Measurements from ENCODE around the gene PRKCB. TPM values are rescaled to one million over a fixed set of nuclear protein-coding genes. Genes with fewer than 3 reads are reported as not detected.

PRKCB gene
- total and polyA plus RNA-seq, 2 donors from 2014 or later, result 0.62 to 17.8 TPM

GRCh38 chr16:24188021-24188542 lies 352.3 kb downstream of the PRKCB start:
- intact Hi-C loops (cut with DNase I), result no loop called here
- Histone ChIP-seq H3K36me3 (ENCODE audit: control insufficient read depth in 2 of 3, insufficient read depth in 3 of 3, low read length in 3 of 3) (no peaks in the 10 kb centered on the region), H3K27me3 (ENCODE audit: control insufficient read depth, insufficient read depth, low read length) (no peaks in the 10 kb centered on the region), H3K4me1 (ENCODE audit: control insufficient read depth in 2 of 3, insufficient read depth in 2 of 3, low read depth in 1 of 3, low read length in 3 of 3) (no peaks in the 10 kb centered on the region), H3K9me3 (ENCODE audit: control insufficient read depth in 2 of 3, insufficient read depth in 1 of 3, low read length in 3 of 3) (no peaks in the 10 kb centered on the region), H3K9ac (ENCODE audit: low read length in 3 of 3) (no peak overlapping the region), H3K4me3 (ENCODE audit: low read length in 3 of 3) (no peak overlapping the region), H3K27ac (ENCODE audit: low read depth in 2 of 2, low read length in 2 of 2) (no peak overlapping the region)
- TF ChIP-seq CTCF (IDR thresholded peaks at IDR 0.05; ENCODE audit: borderline replicate concordance, extremely low read depth, insufficient read depth), result no peak
- FAIRE-seq, result no peak
- DNase-seq, result no peak

DNA sequence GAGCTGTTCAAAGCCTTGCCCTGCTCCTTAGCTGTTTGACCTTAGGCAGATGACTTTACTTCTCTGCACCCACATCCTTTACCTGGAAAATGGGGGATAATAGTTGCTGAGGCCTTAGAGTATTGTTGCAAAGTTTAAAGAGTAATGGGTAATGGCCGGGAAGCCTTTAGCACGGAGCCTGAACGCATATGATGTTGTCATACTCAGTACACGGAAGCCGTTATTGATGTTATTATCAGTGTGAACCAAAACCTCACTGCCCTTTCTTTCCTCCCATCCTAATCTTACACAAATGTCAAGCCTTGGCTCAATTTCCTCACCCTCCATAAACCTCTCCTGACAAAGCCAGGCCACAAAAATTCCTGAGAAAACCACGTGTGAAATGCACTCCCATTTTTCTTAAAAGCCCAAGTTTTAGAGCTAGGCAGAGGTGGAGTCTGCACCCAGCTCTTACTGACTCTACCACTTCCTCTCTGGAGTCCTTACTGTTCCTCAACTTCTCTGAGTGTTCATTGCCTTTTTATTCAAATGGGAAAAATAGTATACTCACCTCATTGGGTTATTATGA lies 353.1 kb downstream of the PRKCB start:
- intact Hi-C loops (cut with DNase I), result no loop called here
- no peak overlapping the region for H3K27ac ChIP-seq (ENCODE audit: low read depth in 2 of 2, low read length in 2 of 2)
- no peaks in the 10 kb centered on the region for H3K27me3 ChIP-seq (ENCODE audit: control insufficient read depth, insufficient read depth, low read length)
- no peak overlapping the region for H3K4me3 ChIP-seq (ENCODE audit: low read length in 3 of 3)
- no peaks in the 10 kb centered on the region for H3K4me1 ChIP-seq (ENCODE audit: control insufficient read depth in 2 of 3, insufficient read depth in 2 of 3, low read depth in 1 of 3, low read length in 3 of 3)
- no peaks in the 10 kb centered on the region for H3K9me3 ChIP-seq (ENCODE audit: control insufficient read depth in 2 of 3, insufficient read depth in 1 of 3, low read length in 3 of 3)
- H3K9ac ChIP-seq (ENCODE audit: low read length in 3 of 3), result no peak overlapping the region
- H3K36me3 ChIP-seq (ENCODE audit: control insufficient read depth in 2 of 3, insufficient read depth in 3 of 3, low read length in 3 of 3), result no peaks in the 10 kb centered on the region
- DNase-seq (peak in 1 of 5 donors; percentile 16), FAIRE-seq (no peak)
- no peak for TF ChIP-seq CTCF (IDR thresholded peaks at IDR 0.05; ENCODE audit: borderline replicate concordance, extremely low read depth, insufficient read depth)

DNA sequence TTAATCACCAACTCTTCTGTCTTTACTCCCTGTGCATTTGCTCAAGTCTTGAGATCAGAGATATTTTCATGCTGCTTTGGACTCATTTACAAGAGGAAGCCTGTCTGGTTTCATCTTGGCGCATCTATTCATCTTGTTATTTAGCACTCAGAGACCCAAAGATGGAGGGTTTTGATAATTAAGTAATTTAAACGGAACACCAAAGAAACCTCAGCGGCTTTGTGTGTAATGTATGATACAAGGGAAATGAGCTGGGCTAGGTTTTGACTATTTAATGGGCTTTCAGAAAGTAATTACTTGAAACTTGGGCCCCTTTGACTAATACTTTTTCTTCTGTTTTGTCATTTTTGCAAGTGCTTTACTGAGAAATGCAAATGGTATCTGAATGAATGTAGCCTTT lies 354.2 kb downstream of the PRKCB start:
- FAIRE-seq (no peak), DNase-seq (no peak)
- H3K4me1 ChIP-seq (ENCODE audit: control insufficient read depth in 2 of 3, insufficient read depth in 2 of 3, low read depth in 1 of 3, low read length in 3 of 3), result no peaks in the 10 kb centered on the region

More for the DNA sequence above, 354.2 kb downstream of the PRKCB start:
- Histone ChIP-seq H3K9me3 (ENCODE audit: control insufficient read depth in 2 of 3, insufficient read depth in 1 of 3, low read length in 3 of 3) (no peaks in the 10 kb centered on the region), H3K27me3 (ENCODE audit: control insufficient read depth, insufficient read depth, low read length) (no peaks in the 10 kb centered on the region), H3K27ac (ENCODE audit: low read depth in 2 of 2, low read length in 2 of 2) (no peak overlapping the region), H3K36me3 (ENCODE audit: control insufficient read depth in 2 of 3, insufficient read depth in 3 of 3, low read length in 3 of 3) (no peaks in the 10 kb centered on the region), H3K4me3 (ENCODE audit: low read length in 3 of 3) (no peak overlapping the region), H3K9ac (ENCODE audit: low read length in 3 of 3) (no peak overlapping the region)
- TF ChIP-seq CTCF (IDR thresholded peaks at IDR 0.05; ENCODE audit: borderline replicate concordance, extremely low read depth, insufficient read depth), result no peak
- intact Hi-C loops (cut with DNase I), result no loop called here

Data from kidney (tissue), 14 donors.